Measurements from ENCODE around the gene RBM33. TPM values are rescaled to one million over a fixed set of nuclear protein-coding genes. Genes with fewer than 3 reads are reported as not detected.

The RBM33 gene
- total and polyA plus RNA-seq, 5 donors: 16.6 to 39.1 (median 38.0) TPM

DNA sequence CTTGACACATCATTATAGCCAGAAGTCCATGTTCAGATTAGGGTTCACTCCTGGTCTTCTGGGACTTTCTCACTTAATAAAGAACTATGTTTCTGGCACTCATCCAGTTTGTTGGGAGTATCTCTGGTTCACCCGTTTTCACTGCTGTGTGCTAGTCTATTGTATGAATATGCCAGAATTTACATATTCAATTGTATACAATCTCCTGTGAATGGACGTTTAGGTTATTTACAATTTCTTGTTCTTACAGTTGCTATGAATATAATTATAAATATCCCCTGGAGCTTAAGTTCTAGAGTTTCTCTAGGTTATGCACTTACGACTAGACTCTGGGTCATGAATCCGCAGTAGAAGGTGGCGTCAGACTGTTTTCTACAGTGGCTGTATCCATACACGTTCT is 20.0 kb upstream of the RBM33 start:
- no peak for ATAC-seq
- Histone ChIP-seq H3K9me3 (ENCODE audit: control insufficient read depth, low read length) (no peaks in the 10 kb centered on the region), H3K4me1 (ENCODE audit: control insufficient read depth, insufficient read depth, low read length) (no peaks in the 10 kb centered on the region), H3K27ac (ENCODE audit: low read length) (no peak overlapping the region), H3K27me3 (ENCODE audit: control insufficient read depth, insufficient read depth) (no peaks in the 10 kb centered on the region), H3K4me3 (ENCODE audit: low read length) (no peak overlapping the region)
- WGBS: 77% methylated on average over 6 of the region's 6 CpGs
- no peak for DNase-seq
- intact Hi-C loops (cut with DNase I): no loop called here

DNA sequence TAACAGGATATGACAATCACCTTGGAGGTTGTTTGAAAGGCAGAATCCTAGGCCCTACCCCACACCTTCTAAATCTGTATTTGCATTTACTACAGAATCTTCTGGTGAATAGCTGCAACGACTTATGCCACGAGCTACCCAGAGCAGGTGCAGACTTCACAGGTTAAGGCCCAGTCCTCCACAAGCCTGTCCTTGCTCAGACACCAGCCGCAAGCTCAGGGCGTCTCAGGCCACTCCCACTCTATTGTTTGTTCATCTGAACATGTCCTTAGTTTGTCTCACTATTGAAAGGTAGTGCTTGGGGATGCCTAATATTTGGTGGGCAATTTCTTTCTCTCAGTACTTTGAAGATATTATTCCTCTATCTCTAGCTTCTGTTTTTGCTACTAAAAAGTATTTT is 18.9 kb upstream of the RBM33 start:
- no peak for ATAC-seq
- WGBS: 80% methylated on average over 4 of the region's 4 CpGs

DNA sequence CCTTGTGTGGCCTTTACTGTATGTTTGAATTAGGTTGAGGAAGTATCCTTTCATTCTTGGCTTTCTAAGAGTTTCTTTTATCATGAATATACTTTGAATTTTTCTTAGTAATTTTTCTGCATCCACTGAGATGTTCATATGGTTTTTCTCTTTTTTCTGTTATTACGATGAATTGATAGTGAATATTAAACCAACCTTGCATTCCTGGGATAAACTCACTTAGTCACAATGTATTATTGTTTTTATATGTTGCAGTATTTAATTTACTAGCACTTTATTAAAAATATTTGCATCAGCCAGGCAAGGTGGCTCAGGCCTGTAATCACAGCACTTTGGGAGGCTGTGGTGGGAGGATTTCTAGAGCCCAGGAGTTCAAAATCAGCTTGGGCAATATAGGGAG is 15.3 kb upstream of the RBM33 start:
- Histone ChIP-seq H3K4me3 (ENCODE audit: low read length) (no peak overlapping the region), H3K27me3 (ENCODE audit: control insufficient read depth, insufficient read depth) (no peaks in the 10 kb centered on the region), H3K4me1 (ENCODE audit: control insufficient read depth, insufficient read depth, low read length) (no peaks in the 10 kb centered on the region), H3K27ac (ENCODE audit: low read length) (no peak overlapping the region), H3K9me3 (ENCODE audit: control insufficient read depth, low read length) (no peaks in the 10 kb centered on the region)
- intact Hi-C loops (cut with DNase I): no loop called here
- DNase-seq (no peak), ATAC-seq (no peak)
- WGBS: 98% methylated on average over 1 of the region's 1 CpG

More for the DNA sequence above, 18.9 kb upstream of the RBM33 start:
- H3K9me3 ChIP-seq (ENCODE audit: control insufficient read depth, low read length): no peaks in the 10 kb centered on the region
- no peaks in the 10 kb centered on the region for H3K4me1 ChIP-seq (ENCODE audit: control insufficient read depth, insufficient read depth, low read length)
- DNase-seq: no peak
- no peaks in the 10 kb centered on the region for H3K27me3 ChIP-seq (ENCODE audit: control insufficient read depth, insufficient read depth)
- no peak overlapping the region for H3K27ac ChIP-seq (ENCODE audit: low read length)
- intact Hi-C loops (cut with DNase I): no loop called here
- H3K4me3 ChIP-seq (ENCODE audit: low read length): no peak overlapping the region

DNA sequence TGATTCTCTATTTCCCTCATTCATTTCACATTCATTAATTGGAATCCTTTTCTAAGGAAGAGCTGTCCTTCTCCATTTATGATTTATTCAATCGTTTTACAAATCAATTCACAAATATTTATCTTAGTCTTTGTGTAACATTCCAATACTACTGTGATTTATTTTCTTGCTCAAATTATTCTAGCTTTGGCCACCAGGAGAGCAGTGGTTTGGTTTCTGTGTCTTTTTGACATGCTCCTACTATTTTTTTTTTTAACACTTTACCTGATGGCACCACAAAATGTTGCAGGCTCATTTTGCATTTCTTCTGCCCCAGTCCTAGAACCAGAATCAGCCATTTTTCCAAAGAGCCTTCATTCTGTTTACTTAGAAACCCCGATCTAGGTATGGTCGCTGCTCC is 13.3 kb upstream of the RBM33 start:
- intact Hi-C loops (cut with DNase I): no loop called here
- ATAC-seq (no peak), DNase-seq (no peak)
- Histone ChIP-seq H3K9me3 (ENCODE audit: control insufficient read depth, low read length) (no peaks in the 10 kb centered on the region), H3K4me1 (ENCODE audit: control insufficient read depth, insufficient read depth, low read length) (no peaks in the 10 kb centered on the region), H3K27me3 (ENCODE audit: control insufficient read depth, insufficient read depth) (no peaks in the 10 kb centered on the region), H3K4me3 (ENCODE audit: low read length) (no peak overlapping the region), H3K27ac (ENCODE audit: low read length) (no peak overlapping the region)
- 90% methylated on average over 3 of the region's 3 CpGs for WGBS

DNA sequence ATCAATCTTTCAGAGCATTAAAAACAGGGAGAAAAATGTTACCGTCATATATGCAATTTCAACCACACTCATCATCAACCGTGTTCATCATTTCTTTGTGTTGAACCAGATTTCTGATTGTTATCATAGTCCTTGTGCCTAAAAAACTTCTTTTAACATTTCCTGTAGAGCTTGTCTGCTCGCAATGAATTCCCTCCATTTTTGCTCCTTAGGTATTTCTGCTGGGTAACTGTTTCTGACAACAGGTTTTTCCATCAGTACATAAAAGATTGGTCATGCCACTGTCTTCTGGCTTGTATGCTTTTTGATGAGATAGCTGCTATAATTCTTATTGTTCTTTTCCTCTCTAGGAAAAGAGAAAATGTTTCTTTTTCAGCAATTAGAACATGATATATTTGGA is 8.6 kb upstream of the RBM33 start:
- DNase-seq: no peak
- H3K9me3 ChIP-seq (ENCODE audit: control insufficient read depth, low read length): no peaks in the 10 kb centered on the region
- no peaks in the 10 kb centered on the region for H3K4me1 ChIP-seq (ENCODE audit: control insufficient read depth, insufficient read depth, low read length)
- intact Hi-C loops (cut with DNase I): no loop called here
- ATAC-seq: no peak
- 78% methylated on average over 3 of the region's 3 CpGs for WGBS
- no peak overlapping the region for H3K4me3 ChIP-seq (ENCODE audit: low read length)
- no peak overlapping the region for H3K27ac ChIP-seq (ENCODE audit: low read length)
- no peaks in the 10 kb centered on the region for H3K27me3 ChIP-seq (ENCODE audit: control insufficient read depth, insufficient read depth)

DNA sequence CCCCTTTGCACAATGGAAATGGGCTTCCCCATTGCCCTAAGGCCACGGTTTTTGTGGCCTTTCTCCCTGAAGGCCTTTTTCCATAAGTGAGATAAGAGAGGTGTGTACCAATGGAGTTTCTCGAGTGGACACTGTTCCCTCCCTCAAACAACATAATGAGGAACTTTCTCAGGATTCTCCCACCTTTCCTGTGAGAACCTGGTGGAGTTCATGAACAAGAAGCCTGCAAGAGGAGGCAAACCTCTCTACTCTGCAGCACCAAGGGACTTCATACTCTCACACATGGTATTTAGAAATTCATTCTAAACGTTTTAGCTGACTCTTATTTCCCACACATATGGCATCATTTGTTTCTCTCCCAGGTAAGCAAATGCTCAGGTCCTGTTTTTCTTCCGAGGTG is 7.3 kb upstream of the RBM33 start:
- H3K9me3 ChIP-seq (ENCODE audit: control insufficient read depth, low read length): no peaks in the 10 kb centered on the region
- no peak overlapping the region for H3K4me3 ChIP-seq (ENCODE audit: low read length)
- H3K4me1 ChIP-seq (ENCODE audit: control insufficient read depth, insufficient read depth, low read length): no peaks in the 10 kb centered on the region
- H3K27me3 ChIP-seq (ENCODE audit: control insufficient read depth, insufficient read depth): no peaks in the 10 kb centered on the region
- WGBS: 77% methylated on average over 4 of the region's 4 CpGs
- intact Hi-C loops (cut with DNase I): no loop called here
- no peak overlapping the region for H3K27ac ChIP-seq (ENCODE audit: low read length)
- ATAC-seq (no peak), DNase-seq (no peak)

DNA sequence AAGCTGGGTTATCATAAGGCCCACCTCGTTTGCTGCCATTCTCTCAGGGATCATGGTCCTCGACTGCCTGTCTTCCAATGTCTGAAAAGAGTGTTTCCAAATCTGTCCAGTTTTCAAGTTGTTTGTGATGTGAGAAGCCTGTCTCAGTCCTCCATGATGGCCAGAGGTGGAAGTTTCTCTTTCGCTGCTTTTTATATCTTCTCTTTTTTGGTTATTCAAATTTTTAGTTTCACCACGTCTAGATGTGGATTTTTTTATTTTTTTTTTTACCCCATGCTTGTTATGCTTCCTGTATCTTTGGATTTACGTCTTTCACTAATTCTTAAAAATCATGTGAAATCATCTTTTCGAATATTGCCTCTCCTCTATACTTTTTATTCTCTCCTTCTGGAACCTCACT is 6.1 kb upstream of the RBM33 start:
- DNase-seq (no peak), ATAC-seq (no peak)
- H3K4me1 ChIP-seq (ENCODE audit: control insufficient read depth, insufficient read depth, low read length): no peaks in the 10 kb centered on the region
- no peaks in the 10 kb centered on the region for H3K9me3 ChIP-seq (ENCODE audit: control insufficient read depth, low read length)
- H3K27ac ChIP-seq (ENCODE audit: low read length): no peak overlapping the region
- no peak overlapping the region for H3K4me3 ChIP-seq (ENCODE audit: low read length)
- intact Hi-C loops (cut with DNase I): no loop called here
- no peaks in the 10 kb centered on the region for H3K27me3 ChIP-seq (ENCODE audit: control insufficient read depth, insufficient read depth)
- 81% methylated on average over 6 of the region's 6 CpGs for WGBS

DNA sequence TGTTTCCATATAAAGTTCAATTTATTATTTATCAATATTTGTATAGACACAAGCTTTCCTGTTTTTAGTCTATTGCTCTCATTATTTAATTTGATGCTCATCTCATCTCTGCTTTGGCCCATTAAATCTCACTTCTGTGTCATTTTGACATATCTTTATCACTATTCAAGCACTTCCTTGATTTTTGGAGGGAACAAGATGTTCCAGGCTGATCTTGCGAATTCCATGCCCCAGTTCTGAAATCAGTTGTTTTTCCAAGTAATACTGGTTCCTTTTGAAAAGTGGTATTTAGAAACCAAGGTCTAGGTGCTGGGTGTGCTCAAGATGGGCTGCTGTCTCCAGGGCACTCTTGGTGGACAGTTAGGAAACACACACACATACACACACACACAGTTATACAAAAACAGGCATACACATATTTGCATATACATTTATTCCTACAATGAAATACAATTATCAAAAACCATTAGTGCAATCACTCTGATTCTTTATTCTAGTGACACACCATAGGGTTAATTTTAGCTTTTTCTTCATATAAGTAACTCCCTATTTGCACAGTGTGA is 4.4 kb upstream of the RBM33 start:
- Histone ChIP-seq H3K9me3 (ENCODE audit: control insufficient read depth, low read length) (no peaks in the 10 kb centered on the region), H3K4me3 (ENCODE audit: low read length) (no peak overlapping the region), H3K4me1 (ENCODE audit: control insufficient read depth, insufficient read depth, low read length) (no peaks in the 10 kb centered on the region), H3K27me3 (ENCODE audit: control insufficient read depth, insufficient read depth) (no peaks in the 10 kb centered on the region), H3K27ac (ENCODE audit: low read length) (no peak overlapping the region)
- intact Hi-C loops (cut with DNase I): no loop called here
- ATAC-seq (no peak), DNase-seq (no peak)
- 97% methylated on average over 1 of the region's 1 CpG for WGBS

DNA sequence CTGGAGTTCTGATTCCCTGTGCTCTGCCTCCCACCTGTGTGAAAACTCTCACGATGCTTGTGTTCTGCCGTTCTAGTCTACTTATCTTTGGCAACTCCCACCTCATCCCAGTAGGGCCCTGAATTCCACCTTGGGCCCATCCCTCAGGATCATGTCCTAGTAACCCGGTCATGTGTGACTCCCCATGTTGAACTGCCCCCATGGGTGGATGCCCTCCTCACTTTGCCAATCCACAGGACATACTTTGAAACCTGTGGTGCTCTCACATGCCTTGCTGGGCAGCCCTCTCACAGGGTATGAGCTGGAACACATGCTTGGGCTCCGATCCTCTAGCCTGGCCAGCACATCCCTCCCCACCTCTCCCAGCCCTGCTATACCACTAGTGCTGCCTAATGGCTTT is 3.8 kb upstream of the RBM33 start:
- Histone ChIP-seq H3K4me3 (ENCODE audit: low read length) (no peak overlapping the region), H3K4me1 (ENCODE audit: control insufficient read depth, insufficient read depth, low read length) (no peaks in the 10 kb centered on the region), H3K27ac (ENCODE audit: low read length) (no peak overlapping the region), H3K27me3 (ENCODE audit: control insufficient read depth, insufficient read depth) (no peaks in the 10 kb centered on the region), H3K9me3 (ENCODE audit: control insufficient read depth, low read length) (no peaks in the 10 kb centered on the region)
- intact Hi-C loops (cut with DNase I): no loop called here
- DNase-seq (no peak), ATAC-seq (no peak)
- WGBS: 97% methylated on average over 4 of the region's 4 CpGs

DNA sequence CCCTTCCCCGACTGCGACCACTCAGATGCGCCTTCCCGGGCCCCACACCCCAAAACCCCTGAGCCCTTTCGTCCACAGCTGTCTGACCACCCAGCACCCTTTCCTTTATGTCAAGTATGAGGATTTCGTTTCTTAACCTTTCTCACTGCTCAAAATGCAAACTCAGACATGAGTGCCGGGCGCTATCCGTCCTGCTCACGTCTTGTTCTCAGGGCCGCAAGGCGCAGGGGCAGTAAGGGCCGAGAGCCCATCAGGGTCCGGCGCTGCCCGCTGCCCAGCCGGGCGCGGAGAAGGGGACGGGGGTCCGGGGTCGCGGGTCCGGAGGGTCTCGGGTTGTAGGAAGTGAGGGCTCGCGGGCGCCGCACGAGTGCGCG is 670 bp upstream of the RBM33 start:
- no peak overlapping the region for H3K27ac ChIP-seq (ENCODE audit: low read length)
- no peaks in the 10 kb centered on the region for H3K27me3 ChIP-seq (ENCODE audit: control insufficient read depth, insufficient read depth)
- H3K9me3 ChIP-seq (ENCODE audit: control insufficient read depth, low read length): no peaks in the 10 kb centered on the region
- peaks cover 4% of the 10 kb centered on the region for H3K4me1 ChIP-seq (ENCODE audit: control insufficient read depth, insufficient read depth, low read length)
- no peak for ATAC-seq
- DNase-seq: no peak
- WGBS: 1% methylated on average over 32 of the region's 32 CpGs
- intact Hi-C loops (cut with DNase I): no loop called here
- H3K4me3 ChIP-seq (ENCODE audit: low read length): peak overlapping the region; percentile 84

DNA sequence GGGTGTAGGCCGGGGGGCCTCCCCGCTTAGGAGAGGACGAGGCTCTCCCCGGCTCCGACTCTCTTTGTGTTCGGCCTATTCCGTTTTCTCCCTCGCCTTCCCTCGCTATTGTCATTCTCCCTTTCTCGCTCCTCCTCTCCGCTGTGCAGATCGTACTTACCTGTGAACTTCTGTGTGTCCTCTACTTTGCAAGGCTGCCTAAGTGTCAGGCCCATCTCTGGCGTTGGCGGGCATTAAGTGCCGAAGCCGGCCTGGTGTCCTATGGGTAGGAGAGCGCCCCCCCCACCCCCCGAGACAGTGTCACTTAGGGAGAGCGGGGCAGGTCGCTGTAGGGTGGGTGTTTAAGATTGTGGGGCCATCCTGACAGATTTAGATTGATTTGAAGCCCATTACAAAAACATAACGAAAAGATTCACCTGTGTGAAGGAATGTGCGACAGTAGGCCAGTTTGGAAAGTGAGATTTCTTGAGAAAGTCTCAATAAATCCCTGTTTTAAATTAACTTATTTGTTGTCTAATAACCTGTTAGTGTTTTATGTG is 579 bp downstream of the RBM33 start:
- Histone ChIP-seq H3K4me1 (ENCODE audit: control insufficient read depth, insufficient read depth, low read length) (peaks cover 4% of the 10 kb centered on the region), H3K27ac (ENCODE audit: low read length) (peak overlapping the region; percentile 68), H3K9me3 (ENCODE audit: control insufficient read depth, low read length) (no peaks in the 10 kb centered on the region), H3K4me3 (ENCODE audit: low read length) (peak overlapping the region; percentile 84), H3K27me3 (ENCODE audit: control insufficient read depth, insufficient read depth) (no peaks in the 10 kb centered on the region)
- DNase-seq: peak; percentile 22 to 67 (median 46)
- under 1% methylated on average over 22 of the region's 22 CpGs for WGBS
- ATAC-seq: peak; percentile 61 to 63
- intact Hi-C loops (cut with DNase I): no loop called here

DNA sequence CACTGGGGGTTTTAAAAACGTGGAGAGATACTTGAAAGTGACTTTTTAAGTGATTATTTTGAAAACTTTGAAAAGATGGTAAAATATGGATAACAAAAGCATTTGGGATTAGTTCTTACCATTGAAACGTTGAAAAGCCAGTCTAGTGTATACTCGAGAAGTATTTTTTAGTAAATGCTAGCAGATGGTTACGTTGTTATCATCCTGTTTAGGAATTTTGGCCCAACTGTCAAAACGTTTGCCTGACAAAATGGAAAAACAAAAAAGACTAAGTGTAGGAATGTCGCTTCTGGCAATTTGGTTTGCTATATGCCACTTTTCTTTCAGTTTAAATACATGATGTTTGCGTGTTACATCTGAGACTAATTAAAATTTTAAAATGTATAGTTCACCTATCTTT is 1.2 kb downstream of the RBM33 start:
- peak overlapping the region; percentile 84 for H3K4me3 ChIP-seq (ENCODE audit: low read length)
- WGBS: 17% methylated on average over 7 of the region's 7 CpGs
- DNase-seq: no peak
- ATAC-seq: no peak
- H3K4me1 ChIP-seq (ENCODE audit: control insufficient read depth, insufficient read depth, low read length): peaks cover 4% of the 10 kb centered on the region
- intact Hi-C loops (cut with DNase I): no loop called here
- no peaks in the 10 kb centered on the region for H3K27me3 ChIP-seq (ENCODE audit: control insufficient read depth, insufficient read depth)
- H3K27ac ChIP-seq (ENCODE audit: low read length): no peak overlapping the region
- no peaks in the 10 kb centered on the region for H3K9me3 ChIP-seq (ENCODE audit: control insufficient read depth, low read length)
